Measurements from ENCODE around the gene HRCT1.

- no peak for TF ChIP-seq GATA2 (IDR thresholded peaks at IDR 0.05; ENCODE audit: low read depth, low read length)
- no peak for TF ChIP-seq GATA3 (IDR thresholded peaks at IDR 0.05; ENCODE audit: low read depth, low read length)
Observed at GRCh38 chr9:35912791-35913400, 6.9 kb downstream of the HRCT1 start.
